IMR-90 (cell line): ENCODE data around the gene ZNF320. TPM values are rescaled to one million over a fixed set of nuclear protein-coding genes. Genes with fewer than 3 reads are reported as not detected.

ENCODE experiments used
- ATAC-seq: fragments of 200-7000 bp; cut with Tn5 transposase; 2 replicates; pipeline ENCODE4 v1.9.1; 2020; ENCODE audit warnings: low read depth, mild to moderate bottlenecking, moderate library complexity
- BruUV-seq: library from RNA; stranded (reverse); fragments of 400-500 nt; replicated peaks from 2 replicates; lab custom pipeline; 2021; lab: Mats Ljungman, UMichigan
- CTCF ChIA-PET: fragments of 300-600 bp; formaldehyde crosslinking; extraction: SDS; loops from one replicate; lab custom pipeline; 2021; ENCODE audit warnings: antibody characterized with exemption; lab: Yijun Ruan, JAX
- POLR2A ChIA-PET: fragments of 300-600 bp; sonication (Branson Sonifier 250); formaldehyde crosslinking; loops from one replicate; lab custom pipeline; 2022; ENCODE audit warnings: antibody characterized with exemption; ENCODE audit not compliant: unreplicated experiment; lab: Charles Lee
- DNase-seq: peaks from one replicate; pipeline ENCODE4 v3.0.0; 2013
- H2AFZ ChIP-seq: replicated peaks from 2 replicates; pipeline ENCODE3; 2013; ENCODE audit warnings: low read length, mild to moderate bottlenecking; ENCODE audit not compliant: poor library complexity
- H2AK5ac ChIP-seq: 2 replicates; pipeline ENCODE4 v1.6.1; 2013; ENCODE audit warnings: low read depth, low read length, inconsistent platforms
- H2AK9ac ChIP-seq: replicated peaks from 2 replicates; pipeline ENCODE3; 2013; ENCODE audit warnings: mild to moderate bottlenecking, low read depth, low read length, moderate library complexity; ENCODE audit not compliant: poor library complexity
- H2BK120ac ChIP-seq: 2 replicates; pipeline ENCODE4 v1.6.1; 2013; ENCODE audit warnings: low read depth, low read length, inconsistent platforms
- H2BK15ac ChIP-seq: 3 replicates; pipeline ENCODE4 v1.6.1; 2013; ENCODE audit warnings: low read depth, low read length, inconsistent platforms
- H2BK20ac ChIP-seq: 2 replicates; pipeline ENCODE4 v1.6.1; 2013; ENCODE audit warnings: low read depth, mild to moderate bottlenecking, inconsistent platforms, low read length, moderate library complexity
- H2BK5ac ChIP-seq: 2 replicates; pipeline ENCODE4 v1.6.1; 2013; ENCODE audit warnings: mild to moderate bottlenecking, low read depth, low read length, inconsistent platforms; ENCODE audit not compliant: poor library complexity, severe bottlenecking
- H3K14ac ChIP-seq: replicated peaks from 2 replicates; pipeline ENCODE4 v1.6.1; 2013; ENCODE audit warnings: low read depth, low read length, inconsistent platforms
- H3K18ac ChIP-seq: 2 replicates; pipeline ENCODE4 v1.6.1; 2013; ENCODE audit warnings: low read depth, low read length, control low read depth
- H3K23ac ChIP-seq: 2 replicates; pipeline ENCODE4 v1.6.1; 2013; ENCODE audit warnings: low read depth, low read length, inconsistent platforms
- H3K27ac ChIP-seq: 2 replicates; pipeline ENCODE4 v1.5.1; 2013; ENCODE audit warnings: mild to moderate bottlenecking, control low read depth, low read length; ENCODE audit not compliant: insufficient read depth
- H3K27me3 ChIP-seq: 2 replicates; pipeline ENCODE4 v1.6.1; 2013; ENCODE audit warnings: low read length; ENCODE audit not compliant: control insufficient read depth, insufficient read depth
- H3K36me3 ChIP-seq: 2 replicates; pipeline ENCODE4 v1.6.1; 2013; ENCODE audit warnings: low read length, mixed read lengths; ENCODE audit not compliant: control insufficient read depth, insufficient read depth
- H3K4ac ChIP-seq: 2 replicates; pipeline ENCODE4 v1.6.1; 2013; ENCODE audit warnings: low read depth, low read length, inconsistent platforms
- H3K4me1 ChIP-seq: 2 replicates; pipeline ENCODE4 v1.6.1; 2013; ENCODE audit warnings: low read length, mixed read lengths; ENCODE audit not compliant: control insufficient read depth, insufficient read depth
- H3K4me2 ChIP-seq: 2 replicates; pipeline ENCODE4 v1.6.1; 2013; ENCODE audit warnings: low read depth, mild to moderate bottlenecking, control low read depth, low read length, moderate library complexity
- H3K4me3 ChIP-seq: 2 replicates; pipeline ENCODE4 v1.5.1; 2013; ENCODE audit warnings: low read depth, mild to moderate bottlenecking, control low read depth, low read length, moderate library complexity; ENCODE audit not compliant: insufficient read depth
- H3K56ac ChIP-seq: 2 replicates; pipeline ENCODE4 v1.6.1; 2013; ENCODE audit warnings: low read length, inconsistent platforms; ENCODE audit not compliant: insufficient read depth; ENCODE audit errors: extremely low read depth
- H3K79me1 ChIP-seq, 2 experiments: 2 replicates each; pipeline ENCODE4 v1.6.1; 2013; ENCODE audit warnings: low read length in 2 of 2, inconsistent platforms in 1 of 2, low read depth in 1 of 2
- H3K9ac ChIP-seq: 2 replicates; pipeline ENCODE4 v1.6.1; 2013; ENCODE audit warnings: low read depth, low read length, control low read depth
- H3K9me1 ChIP-seq: 2 replicates; pipeline ENCODE4 v1.6.1; 2013; ENCODE audit warnings: low read length, inconsistent platforms; ENCODE audit not compliant: insufficient read depth
- H3K9me3 ChIP-seq: 2 replicates; pipeline ENCODE4 v1.6.1; 2013; ENCODE audit warnings: low read length; ENCODE audit not compliant: control insufficient read depth, insufficient read depth
- H4K20me1 ChIP-seq: 2 replicates; pipeline ENCODE4 v1.6.1; 2013; ENCODE audit warnings: low read length, inconsistent platforms; ENCODE audit not compliant: insufficient read depth
- H4K5ac ChIP-seq: 2 replicates; pipeline ENCODE4 v1.6.1; 2013; ENCODE audit warnings: mild to moderate bottlenecking, low read depth, low read length, control low read depth
- H4K8ac ChIP-seq, 2 experiments: 2 replicates each; pipeline ENCODE4 v1.6.1; 2013; ENCODE audit warnings: low read depth in 2 of 2, low read length in 2 of 2, control low read depth in 1 of 2, inconsistent platforms in 1 of 2
- H4K91ac ChIP-seq: 2 replicates; pipeline ENCODE4 v1.6.1; 2013; ENCODE audit warnings: low read depth, low read length, inconsistent platforms; ENCODE audit not compliant: insufficient read depth
- BHLHE40 ChIP-seq: fragments of 150-350 bp; IDR thresholded peaks from 2 replicates; pipeline ENCODE4 v1.6.1; 2016; ENCODE audit warnings: mild to moderate bottlenecking, low read depth, low read length
- CEBPB ChIP-seq: IDR thresholded peaks from 2 replicates; pipeline ENCODE4 v1.6.1; 2012; ENCODE audit warnings: low read depth, low read length, improper control_type of control experiment
- CHD1 ChIP-seq: IDR thresholded peaks from 2 replicates; pipeline ENCODE4 v1.6.1; 2012; ENCODE audit warnings: low read depth, low read length, improper control_type of control experiment
- CTCF ChIP-seq: conservative IDR thresholded peaks from 2 replicates; pipeline ENCODE4 v1.5.1; 2012; ENCODE audit warnings: mild to moderate bottlenecking, low read depth, low read length, improper control_type of control experiment
- ELK1 ChIP-seq: fragments of 150-350 bp; IDR thresholded peaks from 2 replicates; pipeline ENCODE4 v1.6.1; 2016; ENCODE audit warnings: low read depth, mild to moderate bottlenecking, low read length, moderate library complexity, borderline replicate concordance
- FOS ChIP-seq: fragments of 150-350 bp; IDR thresholded peaks from 2 replicates; pipeline ENCODE4 v1.6.1; 2016; ENCODE audit warnings: low read depth, low read length
- MAFK ChIP-seq: IDR thresholded peaks from 2 replicates; pipeline ENCODE4 v1.6.1; 2012; ENCODE audit warnings: low read depth, low read length, improper control_type of control experiment
- MAZ ChIP-seq: IDR thresholded peaks from 2 replicates; pipeline ENCODE4 v1.6.1; 2012; ENCODE audit warnings: low read depth, mild to moderate bottlenecking, low read length, improper control_type of control experiment, moderate library complexity, borderline replicate concordance
- MXI1 ChIP-seq: IDR thresholded peaks from 2 replicates; pipeline ENCODE4 v1.6.1; 2012; ENCODE audit warnings: low read depth, mild to moderate bottlenecking, low read length, moderate library complexity, borderline replicate concordance
- NFE2L2 ChIP-seq: fragments of 150-350 bp; IDR thresholded peaks from 2 replicates; pipeline ENCODE4 v1.6.1; 2016; ENCODE audit warnings: low read depth, mild to moderate bottlenecking, low read length
- POLR2A ChIP-seq: IDR thresholded peaks from 2 replicates; pipeline ENCODE4 v1.6.1; 2012; ENCODE audit warnings: mild to moderate bottlenecking, low read depth, low read length
- RAD21 ChIP-seq: IDR thresholded peaks from 2 replicates; pipeline ENCODE4 v1.6.1; 2012; ENCODE audit warnings: low read length, improper control_type of control experiment
- RCOR1 ChIP-seq: IDR thresholded peaks from 2 replicates; pipeline ENCODE4 v1.6.1; 2012; ENCODE audit warnings: mild to moderate bottlenecking, low read length, improper control_type of control experiment; ENCODE audit not compliant: insufficient replicate concordance
- RFX5 ChIP-seq: IDR thresholded peaks from 2 replicates; pipeline ENCODE4 v1.8.0; 2012; ENCODE audit warnings: low read depth, mild to moderate bottlenecking, low read length, moderate library complexity
- SMC3 ChIP-seq: fragments of 150-350 bp; IDR thresholded peaks from 2 replicates; pipeline ENCODE4 v1.6.1; 2016; ENCODE audit warnings: low read depth, mild to moderate bottlenecking, antibody characterized with exemption, low read length, moderate library complexity
- USF2 ChIP-seq: fragments of 150-350 bp; IDR thresholded peaks from 2 replicates; pipeline ENCODE4 v1.6.1; 2017; ENCODE audit warnings: mild to moderate bottlenecking, antibody characterized with exemption, low read length, low read depth
- WGBS, 2 experiments: methylation state at CpG; one replicate each; pipeline versions ENCODE4 v1.1.5 to v1.1.7; 2013; ENCODE audit warnings: missing lambda C conversion rate in 2 of 2; ENCODE audit not compliant: insufficient read length in 1 of 2; ENCODE audit errors: extremely low coverage in 2 of 2; 5-methylcytosine and 5-hydroxymethylcytosine counted together
- dilution Hi-C: fragments of 300-500 bp; cut with HindIII; formaldehyde crosslinking; loops from one replicate; pipeline ENCODE4 v1.14.3; 2018; ENCODE audit warnings: low sequenced_read_pairs; ENCODE audit not compliant: unreplicated experiment
- in situ Hi-C: fragments of 300-500 bp; cut with MboI; formaldehyde crosslinking; loops from 3 replicates; pipeline ENCODE4 v1.14.3; 2019; ENCODE audit warnings: low sequenced_read_pairs, inconsistent platforms, mixed read lengths
- intact Hi-C: fragments of 100-400 bp; cut with micrococcal nuclease; formaldehyde crosslinking; loops from 2 replicates; pipeline ENCODE4 v1.10.0; 2022
- polyA plus RNA-seq, 3 experiments: library from polyadenylated mRNA; depleted of rRNA; stranded (reverse); fragments of >200 nt; gene quantifications; 2 replicates each; pipeline ENCODE4 v1.2.3, GENCODE V29; 2012; ENCODE audit warnings: low replicate concordance in 1 of 3
- total RNA-seq: library from RNA; depleted of rRNA; stranded (reverse); fragments of >200 nt; gene quantifications from 2 replicates; pipeline ENCODE4 v1.2.3, GENCODE V29; 2012

Gene ZNF320
- total and polyA plus RNA-seq, 2 of the 4 experiments (the other 2 are of a cell fraction) = 3.4 to 5.0 TPM

DNA sequence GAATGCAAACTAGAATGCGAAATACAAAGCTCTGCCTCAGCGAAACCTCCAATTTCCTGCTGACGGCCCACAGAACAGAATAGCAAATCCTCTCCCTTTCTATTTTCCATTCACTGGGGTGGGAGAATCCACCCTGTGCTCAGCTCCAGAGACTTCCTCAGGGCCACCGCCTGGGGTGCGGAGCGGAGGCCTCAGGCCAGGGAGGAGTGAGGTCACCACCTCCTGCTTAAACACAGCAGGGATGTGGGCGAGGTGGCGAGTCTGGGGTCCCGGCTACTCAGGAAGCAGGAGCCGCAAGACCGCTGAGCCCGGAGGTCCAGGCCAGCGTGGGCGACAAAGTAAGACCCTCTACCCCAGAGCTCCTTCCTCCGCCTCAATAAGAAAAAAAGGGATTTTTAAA, 666 bp upstream of the ZNF320 start:
- dilution Hi-C loops (no loop called here), in situ Hi-C loops (no loop called here), intact Hi-C loops (no loop called here)
- Histone ChIP-seq H2BK120ac (no peak overlapping the region), H3K18ac (no peak overlapping the region), H2AK5ac (no peak overlapping the region), H2BK15ac (no peak overlapping the region), H4K91ac (no peak overlapping the region), H3K27me3 (no peaks in the 10 kb centered on the region), H3K56ac (no peak overlapping the region), H3K4ac (no peak overlapping the region), H3K4me2 (peak overlapping the region; percentile 87; the same call in 1 of the 2 replicates), H4K5ac (peak overlapping the region; percentile 90), H3K36me3 (no peaks in the 10 kb centered on the region; the same call in 1 of the 2 replicates), H3K9me1 (no peaks in the 10 kb centered on the region), H2BK5ac (no peak overlapping the region), H2AK9ac (no peak overlapping the region), H3K4me3 (no peak overlapping the region; the same call in 1 of the 2 replicates), H3K14ac (no peak overlapping the region), H4K8ac (peak overlapping the region; percentile 77 to 92), H2BK20ac (no peak overlapping the region), H2AFZ (peak overlapping the region; percentile 96), H4K20me1 (no peaks in the 10 kb centered on the region), H3K4me1 (0 out of 2 replicates have a peak, but pooled peaks cover 2% of the 10 kb centered on the region), H3K9ac (no peak overlapping the region), H3K79me1 (peaks cover 7 to 9% of the 10 kb centered on the region in 2 experiments), H3K27ac (peak overlapping the region; percentile 73; the same call in 1 of the 2 replicates), H3K9me3 (no peaks in the 10 kb centered on the region), H3K23ac (no peak overlapping the region)
- ChIA-PET CTCF (no interaction called here), POLR2A (no interaction called here)
- no peak for DNase-seq
- no peak for ATAC-seq
- no TSS peak for BruUV-seq
- no peak for TF ChIP-seq BHLHE40
- no peak for TF ChIP-seq NFE2L2
- no peak for TF ChIP-seq SMC3
- TF ChIP-seq MAZ = no peak
- TF ChIP-seq CEBPB = no peak
- no peak for TF ChIP-seq MXI1
- TF ChIP-seq RFX5 = no peak
- TF ChIP-seq FOS = no peak
- TF ChIP-seq CHD1 = no peak
- no peak for TF ChIP-seq RAD21
- TF ChIP-seq POLR2A = no peak
- TF ChIP-seq CTCF = no peak
- TF ChIP-seq ELK1 = no peak
- TF ChIP-seq MAFK = no peak
- TF ChIP-seq RCOR1 = no peak
- no peak for TF ChIP-seq USF2
- WGBS, 2 experiments = 91% methylated on average over 3 of the region's 15 CpGs; no CpG with 5 or more reads in 1 of the 2 experiments
